Measurements from ENCODE around the gene E2F2.

- no peak for TF ChIP-seq ZNF691 (CRISPR knock-in tag; IDR thresholded peaks at IDR 0.05; ENCODE audit: borderline replicate concordance, low read depth)
- TF ChIP-seq YY1 (IDR thresholded peaks at IDR 0.05; ENCODE audit: insufficient read depth, insufficient replicate concordance, low read depth, low read length) = peak; percentile 32
- TF ChIP-seq CTCF (CRISPR knock-in tag; IDR thresholded peaks at IDR 0.05) = no peak
- TF ChIP-seq SPEN (CRISPR knock-in tag; IDR thresholded peaks at IDR 0.05; ENCODE audit: low read depth) = no peak
- TF ChIP-seq CBX2 (IDR thresholded peaks at IDR 0.05; ENCODE audit: low read depth, low read length) = no peak
- no peak for TF ChIP-seq CBX2 (CRISPR knock-in tag; IDR thresholded peaks at IDR 0.05; ENCODE audit: low read depth)
- no peak for TF ChIP-seq SAFB2 (CRISPR knock-in tag; IDR thresholded peaks at IDR 0.05; ENCODE audit: borderline replicate concordance, low read depth)
- TF ChIP-seq NR2F1 (CRISPR knock-in tag; IDR thresholded peaks at IDR 0.05) = no peak
- TF ChIP-seq RNF2 (conservative IDR thresholded peaks at IDR 0.05; ENCODE audit: low read depth) = no peak
- TF ChIP-seq HES4 (CRISPR knock-in tag; IDR thresholded peaks at IDR 0.05; ENCODE audit: borderline replicate concordance) = no peak
- peak in 1 of 2 experiments; percentile 50; a peak in 2 of 4 replicates for TF ChIP-seq POLR2A (IDR thresholded peaks at IDR 0.05; ENCODE audit: insufficient read depth in 1 of 2, low read depth in 2 of 2, low read length in 2 of 2)
Observed at GRCh38 chr1:23555986-23556634, 25.1 kb upstream of the E2F2 start.

Data from HepG2 (cell line).